ENCODE results near the gene RARG. TPM values are rescaled to one million over a fixed set of nuclear protein-coding genes. Genes with fewer than 3 reads are reported as not detected.

RARG gene
- 19.4 to 30.0 TPM (median 21.7 TPM) in 3 replicates for total RNA-seq
- long read RNA-seq, transcript RARG-203 (10 exons, 2,959 nt) = major isoform, 16 of 52 reads
- long read RNA-seq, transcript RARG-201 (8 exons, 1,836 nt) = minor isoform, 13 of 52 reads
- long read RNA-seq, partial matches to known transcripts = 5 of 52 reads
- long read RNA-seq, other reads (novel, unspliced or antisense) = 17 of 52 reads

GRCh38 chr12:53231921-53232645, at the start of gene RARG:
Gene RARG, minus strand, starts transcription at chr12:53232209. Its CDS starts 4,664 bp downstream, at chr12:53227545.
- Mint-ChIP-seq H3K4me1 (ENCODE audit: low read depth) (peaks cover 35% of the 10 kb centered on the region), H3K27ac (ENCODE audit: unreplicated experiment) (peak within 1 kb of the TSS; percentile 63), H3K4me3 (ENCODE audit: unreplicated experiment) (peak within 1 kb of the TSS; percentile 81), H3K27me3 (ENCODE audit: low read depth) (no peaks in the 10 kb centered on the region), H3K36me3 (ENCODE audit: low read depth) (no peaks in the 10 kb centered on the region), H3K9me3 (ENCODE audit: low read depth) (no peaks in the 10 kb centered on the region)
- no peak for DNase-seq (ENCODE audit: low spot score)
- no peak for TF ChIP-seq CTCF (IDR thresholded peaks at IDR 0.05)

GRCh38 chr12:53279888-53280498, 48.0 kb upstream of the RARG start:
- H3K27ac Mint-ChIP-seq (ENCODE audit: unreplicated experiment) = no peak overlapping the region
- no peak overlapping the region for H3K4me3 Mint-ChIP-seq (ENCODE audit: unreplicated experiment)
- H3K9me3 Mint-ChIP-seq (ENCODE audit: low read depth) = no peaks in the 10 kb centered on the region
- DNase-seq (ENCODE audit: low spot score) = no peak
- TF ChIP-seq CTCF (IDR thresholded peaks at IDR 0.05) = no peak
- H3K36me3 Mint-ChIP-seq (ENCODE audit: low read depth) = no peaks in the 10 kb centered on the region
- no peaks in the 10 kb centered on the region for H3K27me3 Mint-ChIP-seq (ENCODE audit: low read depth)
- peaks cover 6% of the 10 kb centered on the region for H3K4me1 Mint-ChIP-seq (ENCODE audit: low read depth)

GRCh38 chr12:53279283-53279869, 47.4 kb upstream of the RARG start:
- no peak for DNase-seq (ENCODE audit: low spot score)
- no peaks in the 10 kb centered on the region for H3K9me3 Mint-ChIP-seq (ENCODE audit: low read depth)
- H3K27me3 Mint-ChIP-seq (ENCODE audit: low read depth) = no peaks in the 10 kb centered on the region
- no peaks in the 10 kb centered on the region for H3K36me3 Mint-ChIP-seq (ENCODE audit: low read depth)
- H3K27ac Mint-ChIP-seq (ENCODE audit: unreplicated experiment) = no peak overlapping the region
- no peak overlapping the region for H3K4me3 Mint-ChIP-seq (ENCODE audit: unreplicated experiment)
- peaks cover 6% of the 10 kb centered on the region for H3K4me1 Mint-ChIP-seq (ENCODE audit: low read depth)
- no peak for TF ChIP-seq CTCF (IDR thresholded peaks at IDR 0.05)

GRCh38 chr12:53277981-53278380, 46.0 kb upstream of the RARG start:
- TF ChIP-seq CTCF (IDR thresholded peaks at IDR 0.05) = no peak
- no peaks in the 10 kb centered on the region for H3K4me1 Mint-ChIP-seq (ENCODE audit: low read depth)
- no peaks in the 10 kb centered on the region for H3K9me3 Mint-ChIP-seq (ENCODE audit: low read depth)
- no peak for DNase-seq (ENCODE audit: low spot score)
- no peak overlapping the region for H3K4me3 Mint-ChIP-seq (ENCODE audit: unreplicated experiment)
- H3K36me3 Mint-ChIP-seq (ENCODE audit: low read depth) = no peaks in the 10 kb centered on the region
- H3K27ac Mint-ChIP-seq (ENCODE audit: unreplicated experiment) = no peak overlapping the region
- H3K27me3 Mint-ChIP-seq (ENCODE audit: low read depth) = no peaks in the 10 kb centered on the region

- TF ChIP-seq CTCF (IDR thresholded peaks at IDR 0.05) = no peak
- no peak overlapping the region for H3K4me3 Mint-ChIP-seq (ENCODE audit: unreplicated experiment)
Observed at GRCh38 chr12:53276511-53276910, 44.5 kb upstream of the RARG start.

More at GRCh38 chr12:53276511-53276910, 44.5 kb upstream of the RARG start:
- no peaks in the 10 kb centered on the region for H3K27me3 Mint-ChIP-seq (ENCODE audit: low read depth)
- H3K36me3 Mint-ChIP-seq (ENCODE audit: low read depth) = no peaks in the 10 kb centered on the region
- H3K9me3 Mint-ChIP-seq (ENCODE audit: low read depth) = no peaks in the 10 kb centered on the region
- no peaks in the 10 kb centered on the region for H3K4me1 Mint-ChIP-seq (ENCODE audit: low read depth)
- DNase-seq (ENCODE audit: low spot score) = no peak
- no peak overlapping the region for H3K27ac Mint-ChIP-seq (ENCODE audit: unreplicated experiment)

All from chondrocyte (in vitro differentiated cells).